Ascending aorta (tissue), 2 donors: ENCODE results near the gene PRTFDC1. TPM values are rescaled to one million over a fixed set of nuclear protein-coding genes. Genes with fewer than 3 reads are reported as not detected.
A peak's percentile ranks its signal among the peaks of the same experiment; 100 is the strongest.

Experiments
- DNase-seq, 2 donors: peaks; one replicate each; pipeline ENCODE4 v3.0.0-alpha.2; 2019; ENCODE audit warnings: low spot score in 2 of 2
- H3K27ac ChIP-seq, 2 donors: fragments of 200-600 bp; sonication (generic); one replicate each; pipeline ENCODE4 v1.5.1; 2016 to 2017; ENCODE audit warnings: mild to moderate bottlenecking in 1 of 2
- H3K27me3 ChIP-seq: fragments of 200-600 bp; sonication (generic); one replicate; pipeline ENCODE4 v1.5.1; 2017
- H3K36me3 ChIP-seq, 2 donors: fragments of 200-600 bp; sonication (generic); one replicate each; pipeline ENCODE4 v1.5.1; 2016
- H3K4me1 ChIP-seq, 2 donors: fragments of 200-600 bp; sonication (generic); one replicate each; pipeline ENCODE4 v1.5.1; 2016 to 2017; ENCODE audit warnings: mild to moderate bottlenecking in 1 of 2
- H3K4me3 ChIP-seq, 2 donors: fragments of 200-600 bp; sonication (generic); one replicate each; pipeline ENCODE4 v1.5.1; 2016 to 2017; ENCODE audit warnings: mild to moderate bottlenecking in 1 of 2
- H3K9me3 ChIP-seq, 2 donors: fragments of 200-600 bp; sonication (generic); one replicate each; pipeline ENCODE4 v1.5.1; 2016
- CTCF ChIP-seq, 3 experiments: fragments of 200-600 bp in 2 of 3; fragments of 450-650 bp in 1 of 3; sonication (generic) in 2 of 3; IDR thresholded peaks; one replicate each; pipeline ENCODE4 v1.5.1; 2016 to 2019; ENCODE audit warnings: antibody characterized with exemption in 3 of 3, mild to moderate bottlenecking in 1 of 3, moderate library complexity in 1 of 3
- intact Hi-C: fragments of 100-400 bp; cut with DNase I; formaldehyde crosslinking; loops from one replicate; pipeline ENCODE4 v1.15.1; 2023
- total RNA-seq: library from RNA; depleted of rRNA; stranded (reverse); fragments of >200 nt; gene quantifications from one replicate; pipeline ENCODE4 v1.1.0, GENCODE V29; 2016

The PRTFDC1 gene
- total RNA-seq, 1 donor from 2014 or later: 3.6 TPM

- DNase-seq: no peak
- Histone ChIP-seq H3K4me1 (no peaks in the 10 kb centered on the region), H3K4me3 (no peak overlapping the region), H3K27ac (no peak overlapping the region), H3K27me3 (no peaks in the 10 kb centered on the region), H3K36me3 (no peaks in the 10 kb centered on the region), H3K9me3 (no peaks in the 10 kb centered on the region)
- intact Hi-C loops: loop anchor here (10.0 kb wide), 1 partner anchor 258 kb away; the partner anchor contains the start of gene ARHGAP21
- no peak for TF ChIP-seq CTCF (IDR thresholded peaks at IDR 0.05)
Observed at GRCh38 chr10:24983130-24983529, 30.7 kb upstream of the PRTFDC1 start.

GRCh38 chr10:24982319-24983112 lies 30.1 kb upstream of the PRTFDC1 start:
- Histone ChIP-seq H3K36me3 (no peaks in the 10 kb centered on the region), H3K4me1 (no peaks in the 10 kb centered on the region), H3K4me3 (no peak overlapping the region), H3K27me3 (no peaks in the 10 kb centered on the region), H3K27ac (no peak overlapping the region), H3K9me3 (no peaks in the 10 kb centered on the region)
- no peak for TF ChIP-seq CTCF (IDR thresholded peaks at IDR 0.05)
- DNase-seq: no peak
- intact Hi-C loops: loop anchor here (10.0 kb wide), 1 partner anchor 258 kb away; the partner anchor contains the start of gene ARHGAP21

GRCh38 chr10:24981161-24981710 lies 28.8 kb upstream of the PRTFDC1 start:
- no peak for TF ChIP-seq CTCF (IDR thresholded peaks at IDR 0.05)
- intact Hi-C loops: loop anchor here (10.0 kb wide), 1 partner anchor 256 kb away; the partner anchor contains the start of gene ARHGAP21
- Histone ChIP-seq H3K4me1 (no peaks in the 10 kb centered on the region), H3K9me3 (no peaks in the 10 kb centered on the region), H3K27ac (no peak overlapping the region), H3K36me3 (no peaks in the 10 kb centered on the region), H3K27me3 (no peaks in the 10 kb centered on the region), H3K4me3 (no peak overlapping the region)
- DNase-seq: no peak

- no peak for TF ChIP-seq CTCF (IDR thresholded peaks at IDR 0.05)
- intact Hi-C loops: loop anchor here (10.0 kb wide), 1 partner anchor 255 kb away; the partner anchor contains the start of gene ARHGAP21
- Histone ChIP-seq H3K4me3 (no peak overlapping the region), H3K27me3 (no peaks in the 10 kb centered on the region), H3K27ac (no peak overlapping the region), H3K36me3 (no peaks in the 10 kb centered on the region), H3K9me3 (no peaks in the 10 kb centered on the region), H3K4me1 (peaks cover 0 to 2% of the 10 kb centered on the region in 2 donors)
- DNase-seq: no peak
Observed at GRCh38 chr10:24979685-24980084, 27.3 kb upstream of the PRTFDC1 start.

- Histone ChIP-seq H3K4me3 (no peak overlapping the region), H3K9me3 (no peaks in the 10 kb centered on the region), H3K4me1 (peaks cover 0 to 3% of the 10 kb centered on the region in 2 donors), H3K36me3 (no peaks in the 10 kb centered on the region), H3K27me3 (no peaks in the 10 kb centered on the region), H3K27ac (peak overlapping the region; percentile 31 to 39)
- DNase-seq: peak in 1 of 2 donors; percentile 62
- TF ChIP-seq CTCF (IDR thresholded peaks at IDR 0.05): peak in 1 of 3 experiments; percentile 19
- intact Hi-C loops: no loop called here
Observed at GRCh38 chr10:24974976-24975375, 22.6 kb upstream of the PRTFDC1 start.
